HepG2 (cell line): Measurements from ENCODE around the gene POLG2. TPM values are rescaled to one million over a fixed set of nuclear protein-coding genes. Genes with fewer than 3 reads are reported as not detected.
A peak's percentile ranks its signal among the peaks of the same experiment; 100 is the strongest.

ENCODE experiments used
- ETV5 ChIP-seq: IDR thresholded peaks from 2 replicates; pipeline ENCODE4 v1.6.1; 2018; ENCODE audit warnings: missing biosample characterization, missing genetic modification reagents, inconsistent platforms, borderline replicate concordance
- ETV6 ChIP-seq: sonication (generic); formaldehyde crosslinking; conservative IDR thresholded peaks from 2 replicates; pipeline ENCODE4 v1.4.0; 2020; ENCODE audit warnings: missing genetic modification reagents
- GABPA ChIP-seq, 2 experiments: IDR thresholded peaks; 2 replicates each; pipeline ENCODE4 v1.6.1; 2011 to 2016; ENCODE audit warnings: low read depth in 2 of 2, low read length in 1 of 2, missing biosample characterization in 1 of 2, missing genetic modification characterization in 1 of 2
- GATAD2A ChIP-seq: IDR thresholded peaks from 2 replicates; pipeline ENCODE4 v1.6.1; 2016
- HDAC2 ChIP-seq: sonication (generic); formaldehyde crosslinking; IDR thresholded peaks from 2 replicates; pipeline ENCODE4 v1.4.0; 2020; ENCODE audit warnings: missing genetic modification reagents
- HNRNPL ChIP-seq: fragments of 200-400 bp; formaldehyde crosslinking; IDR thresholded peaks from 2 replicates; pipeline ENCODE4 v1.6.1; 2017; ENCODE audit warnings: mild to moderate bottlenecking, low read depth, low read length
- JUN ChIP-seq: sonication (generic); formaldehyde crosslinking; IDR thresholded peaks from 2 replicates; pipeline ENCODE4 v1.4.0; 2020; ENCODE audit warnings: mild to moderate bottlenecking, missing genetic modification reagents
- JUNB ChIP-seq: sonication (generic); formaldehyde crosslinking; IDR thresholded peaks from 2 replicates; pipeline ENCODE4 v1.8.0; 2022; ENCODE audit warnings: missing genetic modification reagents, mild to moderate bottlenecking, borderline replicate concordance
- MATR3 ChIP-seq: sonication (generic); formaldehyde crosslinking; IDR thresholded peaks from 2 replicates; pipeline ENCODE4 v1.4.0; 2020; ENCODE audit warnings: missing genetic modification reagents
- NR2C2 ChIP-seq: sonication (generic); formaldehyde crosslinking; IDR thresholded peaks from 2 replicates; pipeline ENCODE4 v1.4.0; 2020; ENCODE audit warnings: missing genetic modification reagents, mild to moderate bottlenecking, moderate library complexity, borderline replicate concordance
- NRL ChIP-seq: sonication (generic); formaldehyde crosslinking; IDR thresholded peaks from 2 replicates; pipeline ENCODE4 v1.5.0; 2020; ENCODE audit warnings: missing genetic modification reagents, mild to moderate bottlenecking, moderate library complexity, borderline replicate concordance
- RBAK ChIP-seq: sonication (generic); formaldehyde crosslinking; IDR thresholded peaks from 2 replicates; pipeline ENCODE4 v1.5.1; 2020; ENCODE audit warnings: mild to moderate bottlenecking, missing genetic modification reagents
- RORA ChIP-seq: sonication (generic); formaldehyde crosslinking; IDR thresholded peaks from 2 replicates; pipeline ENCODE4 v1.5.0; 2020; ENCODE audit warnings: mild to moderate bottlenecking, missing genetic modification reagents, moderate library complexity
- SNRNP70 ChIP-seq: fragments of 200-400 bp; formaldehyde crosslinking; IDR thresholded peaks from 2 replicates; pipeline ENCODE4 v1.6.1; 2017; ENCODE audit warnings: mild to moderate bottlenecking, low read depth, low read length, moderate library complexity
- ZKSCAN8 ChIP-seq: IDR thresholded peaks from 2 replicates; pipeline ENCODE4 v1.6.1; 2016; ENCODE audit warnings: borderline replicate concordance, missing genetic modification reagents, missing compliant biosample characterization
- ZNF605 ChIP-seq: sonication (generic); formaldehyde crosslinking; IDR thresholded peaks from 2 replicates; pipeline ENCODE4 v1.8.0; 2022; ENCODE audit warnings: mild to moderate bottlenecking, missing genetic modification reagents
- ZNF777 ChIP-seq: sonication (generic); formaldehyde crosslinking; IDR thresholded peaks from 2 replicates; pipeline ENCODE4 v1.4.0; 2020; ENCODE audit warnings: missing genetic modification reagents
- ZNF788 ChIP-seq: sonication (generic); formaldehyde crosslinking; IDR thresholded peaks from 2 replicates; pipeline ENCODE4 v1.5.0; 2020; ENCODE audit warnings: mild to moderate bottlenecking, missing genetic modification reagents, borderline replicate concordance
- ZNF839 ChIP-seq: sonication (generic); formaldehyde crosslinking; IDR thresholded peaks from 2 replicates; pipeline ENCODE4 v1.4.0; 2020; ENCODE audit warnings: missing genetic modification reagents, mild to moderate bottlenecking, borderline replicate concordance
- polyA plus RNA-seq, 8 experiments: library from polyadenylated mRNA; depleted of rRNA in 3 of 8; stranded (reverse) in 7 of 8; unstranded in 1 of 8; fragments of >200 nt; fragmentation: Illumina TruSeq in 4 of 8; extraction: Trizol in 4 of 8; gene quantifications; 2 replicates each; pipeline versions ENCODE4 v1.2.1 to v1.2.3, GENCODE V29; 2011 to 2016; ENCODE audit warnings: low read depth in 4 of 8, missing spikeins in 1 of 8, mixed read lengths in 1 of 8; ENCODE audit not compliant: insufficient read depth in 1 of 8
- total RNA-seq, 5 experiments: library from RNA; depleted of rRNA; stranded (reverse); fragments of >200 nt; fragmentation: Illumina TruSeq; extraction: Trizol; gene quantifications; 2 replicates each; pipeline ENCODE4 v1.2.3, GENCODE V29; 2016; ENCODE audit warnings: low read depth in 1 of 5
- TF ChIP-seq, protein P1 (sequence below): sonication (generic); formaldehyde crosslinking; IDR thresholded peaks from 2 replicates; pipeline ENCODE4 v1.8.1; 2023; ENCODE audit warnings: missing genetic modification reagents, inconsistent platforms, borderline replicate concordance
- TF ChIP-seq, protein P2 (sequence below): sonication (generic); formaldehyde crosslinking; IDR thresholded peaks from 2 replicates; pipeline ENCODE4 v1.5.1; 2020; ENCODE audit warnings: mild to moderate bottlenecking, missing genetic modification reagents, borderline replicate concordance
- TF ChIP-seq, protein P3 (sequence below): sonication (generic); formaldehyde crosslinking; IDR thresholded peaks from 2 replicates; pipeline ENCODE4 v1.9.0; 2022; ENCODE audit warnings: missing genetic modification reagents, mild to moderate bottlenecking, borderline replicate concordance

Gene POLG2
- total and polyA plus RNA-seq, 2 of the 13 experiments (the other 11 are each of a cell fraction or from before 2014, with no cell fraction given) = 21.1 to 25.5 TPM

GRCh38 chr17:64506201-64506575 is 9.3 kb upstream of the POLG2 start, which contains the start of gene DDX5 (continued):
- no peak; the same call in 1 of the 2 replicates for TF ChIP-seq GABPA (IDR thresholded peaks at IDR 0.05; ENCODE audit: low read depth, low read length)
- no peak for TF ChIP-seq GABPA (CRISPR knock-in tag; IDR thresholded peaks at IDR 0.05; ENCODE audit: low read depth)
- TF ChIP-seq, protein P1, sequence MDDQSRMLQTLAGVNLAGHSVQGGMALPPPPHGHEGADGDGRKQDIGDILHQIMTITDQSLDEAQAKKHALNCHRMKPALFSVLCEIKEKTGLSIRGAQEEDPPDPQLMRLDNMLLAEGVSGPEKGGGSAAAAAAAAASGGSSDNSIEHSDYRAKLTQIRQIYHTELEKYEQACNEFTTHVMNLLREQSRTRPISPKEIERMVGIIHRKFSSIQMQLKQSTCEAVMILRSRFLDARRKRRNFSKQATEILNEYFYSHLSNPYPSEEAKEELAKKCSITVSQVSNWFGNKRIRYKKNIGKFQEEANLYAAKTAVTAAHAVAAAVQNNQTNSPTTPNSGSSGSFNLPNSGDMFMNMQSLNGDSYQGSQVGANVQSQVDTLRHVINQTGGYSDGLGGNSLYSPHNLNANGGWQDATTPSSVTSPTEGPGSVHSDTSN = 0 out of 2 replicates have a peak, but pooled peaks have one; percentile 45
- TF ChIP-seq ZNF777 = no peak
- TF ChIP-seq, protein P2, sequence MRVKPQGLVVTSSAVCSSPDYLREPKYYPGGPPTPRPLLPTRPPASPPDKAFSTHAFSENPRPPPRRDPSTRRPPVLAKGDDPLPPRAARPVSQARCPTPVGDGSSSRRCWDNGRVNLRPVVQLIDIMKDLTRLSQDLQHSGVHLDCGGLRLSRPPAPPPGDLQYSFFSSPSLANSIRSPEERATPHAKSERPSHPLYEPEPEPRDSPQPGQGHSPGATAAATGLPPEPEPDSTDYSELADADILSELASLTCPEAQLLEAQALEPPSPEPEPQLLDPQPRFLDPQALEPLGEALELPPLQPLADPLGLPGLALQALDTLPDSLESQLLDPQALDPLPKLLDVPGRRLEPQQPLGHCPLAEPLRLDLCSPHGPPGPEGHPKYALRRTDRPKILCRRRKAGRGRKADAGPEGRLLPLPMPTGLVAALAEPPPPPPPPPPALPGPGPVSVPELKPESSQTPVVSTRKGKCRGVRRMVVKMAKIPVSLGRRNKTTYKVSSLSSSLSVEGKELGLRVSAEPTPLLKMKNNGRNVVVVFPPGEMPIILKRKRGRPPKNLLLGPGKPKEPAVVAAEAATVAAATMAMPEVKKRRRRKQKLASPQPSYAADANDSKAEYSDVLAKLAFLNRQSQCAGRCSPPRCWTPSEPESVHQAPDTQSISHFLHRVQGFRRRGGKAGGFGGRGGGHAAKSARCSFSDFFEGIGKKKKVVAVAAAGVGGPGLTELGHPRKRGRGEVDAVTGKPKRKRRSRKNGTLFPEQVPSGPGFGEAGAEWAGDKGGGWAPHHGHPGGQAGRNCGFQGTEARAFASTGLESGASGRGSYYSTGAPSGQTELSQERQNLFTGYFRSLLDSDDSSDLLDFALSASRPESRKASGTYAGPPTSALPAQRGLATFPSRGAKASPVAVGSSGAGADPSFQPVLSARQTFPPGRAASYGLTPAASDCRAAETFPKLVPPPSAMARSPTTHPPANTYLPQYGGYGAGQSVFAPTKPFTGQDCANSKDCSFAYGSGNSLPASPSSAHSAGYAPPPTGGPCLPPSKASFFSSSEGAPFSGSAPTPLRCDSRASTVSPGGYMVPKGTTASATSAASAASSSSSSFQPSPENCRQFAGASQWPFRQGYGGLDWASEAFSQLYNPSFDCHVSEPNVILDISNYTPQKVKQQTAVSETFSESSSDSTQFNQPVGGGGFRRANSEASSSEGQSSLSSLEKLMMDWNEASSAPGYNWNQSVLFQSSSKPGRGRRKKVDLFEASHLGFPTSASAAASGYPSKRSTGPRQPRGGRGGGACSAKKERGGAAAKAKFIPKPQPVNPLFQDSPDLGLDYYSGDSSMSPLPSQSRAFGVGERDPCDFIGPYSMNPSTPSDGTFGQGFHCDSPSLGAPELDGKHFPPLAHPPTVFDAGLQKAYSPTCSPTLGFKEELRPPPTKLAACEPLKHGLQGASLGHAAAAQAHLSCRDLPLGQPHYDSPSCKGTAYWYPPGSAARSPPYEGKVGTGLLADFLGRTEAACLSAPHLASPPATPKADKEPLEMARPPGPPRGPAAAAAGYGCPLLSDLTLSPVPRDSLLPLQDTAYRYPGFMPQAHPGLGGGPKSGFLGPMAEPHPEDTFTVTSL (CRISPR knock-in tag) = no peak
- TF ChIP-seq NRL = no peak; the same call in 1 of the 2 replicates
- no peak for TF ChIP-seq GATAD2A (CRISPR knock-in tag)
- no peak for TF ChIP-seq SNRNP70
- TF ChIP-seq, protein P3, sequence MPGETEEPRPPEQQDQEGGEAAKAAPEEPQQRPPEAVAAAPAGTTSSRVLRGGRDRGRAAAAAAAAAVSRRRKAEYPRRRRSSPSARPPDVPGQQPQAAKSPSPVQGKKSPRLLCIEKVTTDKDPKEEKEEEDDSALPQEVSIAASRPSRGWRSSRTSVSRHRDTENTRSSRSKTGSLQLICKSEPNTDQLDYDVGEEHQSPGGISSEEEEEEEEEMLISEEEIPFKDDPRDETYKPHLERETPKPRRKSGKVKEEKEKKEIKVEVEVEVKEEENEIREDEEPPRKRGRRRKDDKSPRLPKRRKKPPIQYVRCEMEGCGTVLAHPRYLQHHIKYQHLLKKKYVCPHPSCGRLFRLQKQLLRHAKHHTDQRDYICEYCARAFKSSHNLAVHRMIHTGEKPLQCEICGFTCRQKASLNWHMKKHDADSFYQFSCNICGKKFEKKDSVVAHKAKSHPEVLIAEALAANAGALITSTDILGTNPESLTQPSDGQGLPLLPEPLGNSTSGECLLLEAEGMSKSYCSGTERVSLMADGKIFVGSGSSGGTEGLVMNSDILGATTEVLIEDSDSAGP (CRISPR knock-in tag) = no peak; the same call in 1 of the 2 replicates
- TF ChIP-seq NR2C2 (CRISPR knock-in tag) = peak; percentile 92
- TF ChIP-seq ZNF605 (CRISPR knock-in tag) = no peak
- no peak; the same call in 1 of the 2 replicates for TF ChIP-seq JUN (CRISPR knock-in tag)
- TF ChIP-seq ETV5 (CRISPR knock-in tag) = peak; percentile 55
- no peak for TF ChIP-seq RBAK (CRISPR knock-in tag)
- no peak for TF ChIP-seq RORA (CRISPR knock-in tag)
- TF ChIP-seq JUNB (CRISPR knock-in tag) = no peak
- TF ChIP-seq HNRNPL = no peak
- TF ChIP-seq MATR3 = no peak
- TF ChIP-seq ZNF788 = no peak
- TF ChIP-seq ETV6 (CRISPR knock-in tag) = no peak; the same call in 1 of the 2 replicates
- no peak for TF ChIP-seq ZNF839 (CRISPR knock-in tag)
- TF ChIP-seq HDAC2 (CRISPR knock-in tag) = no peak
- TF ChIP-seq ZKSCAN8 = no peak; the same call in 1 of the 2 replicates
